DMS79 (cell line): ENCODE measurements around the gene BLCAP.
A peak's percentile ranks its signal among the peaks of the same experiment; 100 is the strongest.

Experiments used
- DNase-seq: peaks from one replicate; lab custom pipeline; 2025; lab: John Stamatoyannopoulos, UW

The BLCAP gene

DNA sequence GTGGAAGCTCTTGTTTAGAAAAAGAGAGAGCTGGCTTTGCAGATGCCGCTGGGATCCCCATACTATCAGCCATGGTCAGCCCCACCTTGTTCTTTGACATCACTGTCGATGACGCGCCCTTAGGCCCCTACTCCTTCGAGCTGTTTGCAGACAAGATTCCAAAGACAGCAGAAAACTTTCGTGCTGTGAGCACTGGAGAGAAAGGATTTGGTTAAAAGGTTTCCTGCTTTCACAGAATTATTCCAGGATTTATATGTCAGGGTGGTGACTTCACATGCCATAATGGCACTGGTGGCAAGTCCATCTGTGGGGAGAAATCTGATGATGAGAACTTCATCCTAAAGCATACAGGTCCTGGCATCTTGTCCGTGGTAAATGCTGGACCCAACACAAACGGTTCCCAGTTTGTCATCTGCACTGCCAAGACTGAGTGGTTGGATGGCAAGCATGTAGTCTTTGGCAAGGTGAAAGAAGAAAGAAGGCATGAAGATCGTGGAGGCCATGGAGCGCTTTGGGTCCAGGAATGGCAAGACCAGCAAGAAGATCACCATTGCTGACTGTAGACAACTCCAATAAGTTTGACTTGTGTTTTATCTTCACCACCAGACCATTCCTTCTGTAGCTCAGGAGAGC, 2.4 kb upstream of the BLCAP start:
- DNase-seq = no peak

- no peak for DNase-seq
These were observed 1.7 kb upstream of the BLCAP start for GRCh38 chr20:37529214-37529967.

GRCh38 chr20:37528446-37529213, 954 bp upstream of the BLCAP start:
- no peak for DNase-seq

DNA sequence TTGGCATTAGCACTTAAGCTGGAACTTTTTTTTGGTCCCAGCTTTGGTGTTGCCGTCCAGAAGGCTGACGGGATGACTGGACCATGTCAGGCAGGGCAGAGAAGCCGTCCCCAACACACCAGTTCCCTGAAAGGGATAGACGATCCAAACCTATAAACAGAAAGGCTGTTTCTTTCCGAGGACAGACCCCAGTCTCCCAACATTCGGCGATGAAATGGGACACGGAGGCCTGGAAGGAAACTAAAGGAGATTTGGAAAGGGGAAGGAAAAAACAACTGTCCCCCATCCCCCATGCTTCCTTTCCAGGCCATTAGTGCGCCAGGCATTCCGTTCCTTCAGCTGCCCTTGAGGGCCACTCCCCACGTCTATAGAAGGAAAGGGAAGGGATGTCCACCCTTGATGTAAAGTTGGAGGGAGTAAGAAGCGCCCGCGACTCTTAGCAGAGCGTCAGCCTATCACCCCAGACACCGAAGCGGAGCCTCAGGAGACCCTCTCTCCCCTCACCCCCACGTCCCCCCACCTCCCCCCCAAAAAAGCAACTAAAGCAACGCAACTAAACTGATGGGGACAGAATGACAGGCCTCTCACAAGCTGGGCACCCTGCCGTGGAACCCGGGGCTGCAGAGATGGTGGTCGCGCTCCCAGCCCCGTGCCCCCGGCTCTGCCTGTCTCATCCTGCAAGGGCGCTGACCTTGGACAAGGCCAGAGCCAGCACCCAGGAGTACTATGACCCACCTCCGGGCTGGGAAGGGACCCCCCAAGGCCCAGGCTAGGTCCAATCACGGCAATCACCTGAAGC, 638 bp downstream of the BLCAP start:
- no peak for DNase-seq

GRCh38 chr20:37526238-37526838, 1.3 kb downstream of the BLCAP start:
- DNase-seq = no peak

GRCh38 chr20:37525810-37526209, 1.9 kb downstream of the BLCAP start:
- DNase-seq = no peak

DNA sequence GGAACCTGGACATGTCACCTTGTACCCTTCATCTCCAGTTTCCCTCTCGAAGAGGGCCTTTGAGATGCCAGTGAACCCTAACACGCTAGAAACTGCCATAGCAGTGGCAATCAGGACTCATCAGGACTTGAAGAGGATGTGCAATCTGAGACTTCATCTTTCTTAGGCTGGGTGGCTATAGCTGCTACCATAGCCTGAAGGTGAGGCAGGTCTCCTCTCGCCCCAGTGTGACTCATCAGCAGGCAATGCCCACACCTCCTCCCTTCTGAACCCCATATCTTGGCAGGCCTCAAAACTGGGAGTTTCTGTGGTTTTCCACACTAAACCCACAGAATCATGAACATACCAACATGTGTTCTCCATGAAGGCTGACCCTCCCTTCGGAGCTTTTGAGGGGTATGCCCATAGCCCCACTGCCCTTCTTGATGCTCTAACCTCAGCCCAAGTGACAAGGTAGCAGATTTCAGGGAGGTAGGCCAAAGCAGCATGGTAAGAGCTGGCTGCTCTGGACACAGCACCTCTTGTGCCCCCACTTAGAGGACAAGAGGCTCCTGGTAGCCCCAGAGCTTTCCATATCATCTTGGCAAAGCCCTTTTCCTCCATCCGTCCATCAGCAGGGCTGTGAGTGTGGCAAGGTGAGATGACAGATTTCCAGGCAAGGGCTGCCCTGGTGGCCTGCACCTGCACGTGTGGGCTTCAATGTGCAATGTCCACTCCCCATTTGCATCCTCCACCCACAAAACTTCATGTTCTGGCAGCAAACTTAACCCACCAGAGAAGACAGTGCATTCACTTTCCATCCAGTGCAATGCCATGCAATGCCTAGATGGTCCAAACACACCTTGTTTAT, 2.6 kb downstream of the BLCAP start:
- peak; percentile 45 for DNase-seq

DNA sequence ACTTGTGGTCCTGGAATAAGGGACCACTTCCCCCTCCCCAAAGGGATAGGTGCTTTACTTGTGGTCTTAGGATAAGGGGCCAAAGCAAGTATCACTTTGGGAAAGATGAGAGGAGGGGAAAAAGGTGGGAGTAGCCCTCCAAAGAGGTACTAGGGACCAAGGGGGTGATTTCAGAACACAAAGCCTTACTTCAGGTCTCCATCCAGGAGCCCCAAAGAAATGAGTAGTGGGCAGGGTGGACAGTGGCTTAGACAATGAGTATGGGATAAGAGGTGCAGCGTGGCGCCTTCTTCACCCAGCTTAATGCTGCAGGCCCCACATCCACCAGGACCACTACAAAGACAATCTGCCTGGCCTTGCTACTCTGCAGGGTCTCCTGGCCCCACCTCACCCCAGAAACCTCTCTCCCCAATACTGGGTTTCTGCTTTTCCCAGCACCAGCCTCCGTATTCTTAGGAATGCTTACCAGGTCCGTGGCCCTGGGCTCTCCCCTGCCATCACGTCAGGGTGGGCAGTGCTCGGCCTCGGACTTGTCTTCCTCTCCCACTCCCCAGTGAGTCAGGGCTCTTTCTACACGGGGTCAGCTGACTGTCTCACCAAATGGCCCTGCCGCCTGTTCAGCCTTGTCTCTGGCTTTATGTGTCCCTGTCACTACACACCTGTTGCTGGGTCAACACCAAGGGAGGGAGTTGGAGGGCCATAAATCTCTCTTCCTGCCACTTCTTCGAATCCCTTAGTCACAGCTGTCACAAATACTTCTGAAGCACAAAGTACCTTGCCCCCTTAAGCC, 3.6 kb downstream of the BLCAP start:
- DNase-seq = no peak

- DNase-seq = no peak
These were observed 4.7 kb downstream of the BLCAP start for GRCh38 chr20:37523012-37523391.

GRCh38 chr20:37522260-37523011, 5.2 kb downstream of the BLCAP start:
- DNase-seq = no peak

DNA sequence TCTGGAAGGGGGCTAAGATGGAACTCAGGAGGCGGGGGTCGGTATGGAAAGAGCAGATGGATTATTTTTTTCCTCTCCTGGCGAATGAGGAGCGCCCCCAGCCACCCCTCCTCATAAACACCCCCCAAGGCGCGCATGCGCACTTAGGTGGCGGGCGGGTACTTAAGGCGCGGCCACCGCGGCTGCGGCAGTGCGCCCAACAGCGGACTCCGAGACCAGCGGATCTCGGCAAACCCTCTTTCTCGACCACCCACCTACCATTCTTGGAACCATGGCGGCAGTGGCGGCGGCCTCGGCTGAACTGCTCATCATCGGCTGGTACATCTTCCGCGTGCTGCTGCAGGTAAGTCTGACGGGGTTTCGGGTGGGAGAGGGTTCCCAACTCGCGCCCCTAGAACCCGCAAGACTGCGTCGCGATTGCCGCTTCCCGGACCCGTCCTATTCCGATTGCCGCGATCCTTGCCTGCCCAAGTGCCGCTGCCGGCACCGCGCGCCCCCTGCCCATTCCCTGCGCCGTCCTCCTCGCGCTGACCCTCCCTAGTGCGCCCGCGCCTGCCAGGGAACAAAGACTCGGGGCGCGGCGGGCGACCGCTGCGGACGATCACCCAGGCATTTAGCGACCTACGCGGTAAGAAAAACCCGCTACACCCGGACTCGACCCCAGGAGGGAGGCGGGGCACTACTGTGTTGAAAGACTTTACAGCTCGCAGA, 6.5 kb downstream of the BLCAP start, which contains the start of gene NNAT:
NNAT (plus strand) TSS at position 190 of the 711 bp plus-strand sequence; CDS start at position 272, 82 bp downstream.
- no peak for DNase-seq

DNA sequence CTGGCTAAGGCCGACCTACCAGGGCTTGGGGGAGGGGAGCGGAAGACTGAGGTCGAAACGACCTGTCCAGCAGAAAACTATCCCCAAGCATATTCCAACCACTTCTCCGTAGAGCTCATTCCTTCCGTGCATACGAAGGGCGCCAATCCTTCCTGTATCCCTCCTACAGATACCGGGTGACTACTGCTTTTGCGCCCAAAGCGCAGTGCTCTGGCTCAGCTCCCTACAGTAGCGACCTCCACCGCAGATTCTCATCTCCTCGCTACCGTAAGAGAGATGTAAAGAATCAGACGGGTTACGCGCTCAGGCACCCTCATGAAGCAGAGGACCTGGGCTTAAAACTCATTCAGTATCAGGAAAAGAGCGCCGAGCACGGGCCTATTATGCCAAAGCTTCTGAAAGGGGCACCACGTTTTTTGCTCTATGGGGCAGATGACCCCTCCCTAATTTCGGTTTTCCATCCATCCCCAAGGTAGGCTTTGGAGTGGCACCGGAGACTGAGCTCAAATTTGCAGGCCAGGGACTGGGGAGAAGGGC, 7.2 kb downstream of the BLCAP start:
- DNase-seq = no peak

GRCh38 chr20:37519508-37520418, 7.9 kb downstream of the BLCAP start:
- DNase-seq = peak; percentile 19

DNA sequence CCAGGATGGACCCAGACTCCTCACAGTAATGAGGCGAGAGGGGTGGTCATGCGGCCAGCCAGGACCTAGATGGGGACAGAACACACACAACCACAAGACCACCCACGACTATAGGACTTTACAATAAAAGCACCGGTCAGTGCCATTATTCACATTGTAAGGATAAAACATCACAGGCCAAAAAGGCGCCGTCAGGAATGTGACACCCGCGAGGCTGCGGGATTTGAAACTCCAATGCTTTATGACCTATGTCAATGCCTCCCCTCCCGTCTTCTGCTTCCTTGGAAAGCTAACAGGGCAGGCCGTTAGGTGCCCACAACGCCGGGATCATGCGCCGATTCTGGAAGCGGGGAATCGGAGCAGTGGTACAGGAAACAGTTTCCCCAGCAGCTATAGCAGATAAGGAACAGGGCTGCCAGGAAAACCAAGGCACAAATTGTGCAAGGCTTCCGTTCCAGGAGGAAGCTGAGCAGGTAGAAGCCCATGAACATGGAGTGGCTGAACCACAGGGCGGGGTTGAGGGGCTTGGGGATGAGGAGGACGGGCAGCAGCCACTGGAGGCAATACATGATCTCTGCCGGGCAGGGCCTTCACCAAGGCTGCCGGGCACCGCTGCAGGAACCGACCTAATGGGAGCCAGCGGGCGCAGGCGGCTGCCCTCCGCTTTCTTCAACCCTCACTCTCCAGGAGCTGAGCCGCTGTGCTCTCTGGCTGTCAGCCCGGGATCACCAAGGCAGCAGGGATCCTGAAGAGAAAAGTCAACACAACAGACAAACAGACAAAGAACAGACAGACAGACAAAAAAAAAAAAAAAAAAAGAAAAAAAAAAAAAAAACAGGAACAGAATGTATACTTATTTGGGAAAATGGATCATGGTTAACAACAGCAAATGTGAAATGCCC, 8.8 kb downstream of the BLCAP start:
- peak; percentile 26 for DNase-seq

DNA sequence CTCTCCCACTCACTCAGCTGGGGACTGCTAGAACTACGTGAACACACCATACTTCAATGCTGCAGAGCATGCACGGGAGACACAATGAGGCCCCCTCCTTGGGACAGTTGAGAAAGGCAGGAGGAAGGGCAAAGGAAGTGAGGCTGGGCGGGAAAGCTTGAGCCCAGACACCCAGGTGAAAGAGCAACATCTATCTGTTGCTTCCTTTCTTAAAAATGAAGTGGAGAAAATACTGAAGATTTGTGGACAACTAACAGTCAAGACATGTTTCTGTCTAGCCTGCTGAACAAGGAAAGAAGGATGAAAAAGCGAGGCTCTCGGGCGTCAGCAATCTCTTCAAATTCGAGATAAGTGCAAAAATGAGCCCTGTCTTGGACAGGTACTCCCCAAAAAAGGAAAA, 9.6 kb downstream of the BLCAP start:
- DNase-seq = no peak
